Upper lobe of left lung (tissue), 6 donors: Measurements from ENCODE around the gene CPNE7. TPM values are rescaled to one million over a fixed set of nuclear protein-coding genes. Genes with fewer than 3 reads are reported as not detected.
A peak's percentile ranks its signal among the peaks of the same experiment; 100 is the strongest.
"Not testable (repeated sequence)": the region's sequence is repeated elsewhere in the genome, so short reads cannot be mapped to it uniquely, and the experiment has no call there.

Source experiments
- ATAC-seq, 2 donors: fragments of 200-7000 bp; cut with Tn5 transposase; one replicate each; pipeline ENCODE4 v1.9.1; 2022; ENCODE audit warnings: mild to moderate bottlenecking in 2 of 2, moderate library complexity in 2 of 2; ENCODE audit not compliant: low FRiP score in 2 of 2
- DNase-seq, 2 donors: peaks; one replicate each; pipeline ENCODE4 v3.0.0-alpha.2; 2019 to 2020
- H3K27ac ChIP-seq, 4 donors: fragments of 200-600 bp; sonication (generic); one replicate each; pipeline ENCODE4 v1.5.1; 2016 to 2019
- H3K27me3 ChIP-seq, 4 donors: fragments of 200-600 bp; sonication (generic); one replicate each; pipeline ENCODE4 v1.5.1; 2017 to 2019
- H3K36me3 ChIP-seq, 4 donors: fragments of 200-600 bp; sonication (generic); one replicate each; pipeline ENCODE4 v1.5.1; 2016 to 2019
- H3K4me1 ChIP-seq, 4 donors: fragments of 200-600 bp; sonication (generic); one replicate each; pipeline ENCODE4 v1.5.1; 2018 to 2019
- H3K4me3 ChIP-seq, 4 donors: fragments of 200-600 bp; sonication (generic); one replicate each; pipeline ENCODE4 v1.5.1; 2017 to 2019; ENCODE audit warnings: mild to moderate bottlenecking in 2 of 4, moderate library complexity in 1 of 4
- H3K9me3 ChIP-seq, 4 donors: fragments of 200-600 bp; sonication (generic); one replicate each; pipeline ENCODE4 v1.5.1; 2018 to 2019
- CTCF ChIP-seq, 6 experiments: fragments of 450-650 bp in 4 of 6; fragments of 200-600 bp in 2 of 6; sonication (generic) in 2 of 6; IDR thresholded peaks; one replicate each; pipeline ENCODE4 v1.5.1; 2016 to 2019; ENCODE audit warnings: antibody characterized with exemption in 6 of 6
- EP300 ChIP-seq, 4 donors: sonication (generic); formaldehyde crosslinking; IDR thresholded peaks; one replicate each; pipeline ENCODE4 v1.5.1; 2017; ENCODE audit warnings: antibody characterized with exemption in 4 of 4, control low read depth in 2 of 4
- POLR2A ChIP-seq, 4 donors: fragments of 450-650 bp; IDR thresholded peaks; one replicate each; pipeline ENCODE4 v1.5.1; 2016 to 2017; ENCODE audit warnings: antibody characterized with exemption in 4 of 4, mild to moderate bottlenecking in 2 of 4
- POLR2AphosphoS5 ChIP-seq, 2 donors: sonication (generic); formaldehyde crosslinking; IDR thresholded peaks; one replicate each; pipeline ENCODE4 v1.5.1; 2017; ENCODE audit warnings: antibody characterized with exemption in 2 of 2
- WGBS, 2 donors: methylation state at CpG; one replicate each; pipeline ENCODE4 v1.1.5; 2017 to 2018; 5-methylcytosine and 5-hydroxymethylcytosine counted together
- total RNA-seq, 6 donors: library from RNA; depleted of rRNA in 4 of 6; stranded (reverse); fragments of >200 nt in 4 of 6; gene quantifications; one replicate each; pipeline versions ENCODE4 v1.1.0 to v1.2.1, GENCODE V29; 2016 to 2021
- donor health status: DM: no; HTN: no; CAD: no; lungs with moderate emphysema.
- donor health status: DM: no; HTN: yes; CAD: no; lungs with severe emphysema.

The CPNE7 gene
- total RNA-seq, 6 donors from 2014 or later: 1.4 to 14.7 (median 3.6) TPM; not detected in 2

- TF ChIP-seq POLR2AphosphoS5 (IDR thresholded peaks at IDR 0.05): no peak
- TF ChIP-seq CTCF (IDR thresholded peaks at IDR 0.05): no peak
- no peak for TF ChIP-seq POLR2A (IDR thresholded peaks at IDR 0.05)
- TF ChIP-seq EP300 (IDR thresholded peaks at IDR 0.05): no peak
These were observed 5.1 kb upstream of the CPNE7 start for GRCh38 chr16:89570342-89570923.

GRCh38 chr16:89570983-89571598 lies 4.5 kb upstream of the CPNE7 start:
- not testable (repeated sequence) for H3K9me3 ChIP-seq
- H3K4me1 ChIP-seq: peaks cover 19 to 31% (median 23%) of the 10 kb centered on the region in 4 donors
- WGBS, 2 donors: 87 to 89% methylated on average over 14 to 32 of the region's 36 CpGs

More at GRCh38 chr16:89570342-89570923, 5.1 kb upstream of the CPNE7 start:
- 84 to 87% methylated on average over 22 to 29 of the region's 30 CpGs for WGBS, 2 donors
- no peaks in the 10 kb centered on the region for H3K36me3 ChIP-seq
- H3K4me3 ChIP-seq: no peak overlapping the region
- DNase-seq: no peak
- no peaks in the 10 kb centered on the region for H3K9me3 ChIP-seq
- H3K4me1 ChIP-seq: peaks cover 22 to 31% (median 24%) of the 10 kb centered on the region in 4 donors
- H3K27ac ChIP-seq: no peak overlapping the region
- no peak for ATAC-seq
- peaks cover 0 to 18% (median 13%) of the 10 kb centered on the region in 4 donors for H3K27me3 ChIP-seq

GRCh38 chr16:89571636-89572035 lies 3.9 kb upstream of the CPNE7 start:
- WGBS, 2 donors: 89 to 90% methylated on average over 17 to 18 of the region's 18 CpGs
- ATAC-seq (no peak), DNase-seq (no peak)

More at GRCh38 chr16:89570983-89571598, 4.5 kb upstream of the CPNE7 start:
- peak in 1 of 2 donors; percentile 47 for DNase-seq
- not testable (repeated sequence) for H3K27ac ChIP-seq, H3K4me3 ChIP-seq, ATAC-seq, H3K36me3 ChIP-seq
- H3K27me3 ChIP-seq: peaks cover 0 to 24% (median 18%) of the 10 kb centered on the region in 4 donors

GRCh38 chr16:89572073-89572484 lies 3.5 kb upstream of the CPNE7 start:
- TF ChIP-seq CTCF (IDR thresholded peaks at IDR 0.05) (no peak), POLR2A (IDR thresholded peaks at IDR 0.05) (no peak), POLR2AphosphoS5 (IDR thresholded peaks at IDR 0.05) (no peak), EP300 (IDR thresholded peaks at IDR 0.05) (no peak)
- H3K9me3 ChIP-seq: no peaks in the 10 kb centered on the region
- no peak overlapping the region for H3K27ac ChIP-seq
- no peaks in the 10 kb centered on the region for H3K36me3 ChIP-seq
- H3K4me3 ChIP-seq: no peak overlapping the region
- peaks cover 0 to 32% (median 23%) of the 10 kb centered on the region in 4 donors for H3K27me3 ChIP-seq
- 50 to 60% methylated on average over 10 to 14 of the region's 14 CpGs for WGBS, 2 donors
- H3K4me1 ChIP-seq: peaks cover 21 to 32% (median 24%) of the 10 kb centered on the region in 4 donors
- no peak for ATAC-seq
- DNase-seq: no peak

More at GRCh38 chr16:89571636-89572035, 3.9 kb upstream of the CPNE7 start:
- Histone ChIP-seq H3K9me3 (no peaks in the 10 kb centered on the region), H3K4me3 (no peak overlapping the region), H3K4me1 (peaks cover 21 to 32% (median 24%) of the 10 kb centered on the region in 4 donors), H3K27ac (no peak overlapping the region), H3K27me3 (peaks cover 0 to 29% (median 22%) of the 10 kb centered on the region in 4 donors), H3K36me3 (no peaks in the 10 kb centered on the region)
- TF ChIP-seq EP300 (IDR thresholded peaks at IDR 0.05): no peak
- TF ChIP-seq POLR2A (IDR thresholded peaks at IDR 0.05): no peak
- TF ChIP-seq CTCF (IDR thresholded peaks at IDR 0.05): no peak
- TF ChIP-seq POLR2AphosphoS5 (IDR thresholded peaks at IDR 0.05): no peak

GRCh38 chr16:89572485-89573205 lies 2.9 kb upstream of the CPNE7 start:
- Histone ChIP-seq H3K27me3 (peaks cover 0 to 32% (median 23%) of the 10 kb centered on the region in 4 donors), H3K9me3 (no peaks in the 10 kb centered on the region), H3K36me3 (no peaks in the 10 kb centered on the region), H3K4me3 (no peak overlapping the region), H3K27ac (no peak overlapping the region), H3K4me1 (peaks cover 21 to 32% (median 24%) of the 10 kb centered on the region in 4 donors)
- DNase-seq: no peak
- ATAC-seq: no peak
- TF ChIP-seq POLR2A (IDR thresholded peaks at IDR 0.05) (no peak), EP300 (IDR thresholded peaks at IDR 0.05) (no peak), POLR2AphosphoS5 (IDR thresholded peaks at IDR 0.05) (no peak), CTCF (IDR thresholded peaks at IDR 0.05) (no peak)
- 74% methylated on average over 13 to 19 of the region's 19 CpGs for WGBS, 2 donors
